Spleen (tissue), 7 donors: ENCODE results near the gene IZUMO2.

ENCODE experiments used
- POLR2AphosphoS5 ChIP-seq, 3 donors: sonication (generic); formaldehyde crosslinking; IDR thresholded peaks; one replicate each; pipeline ENCODE4 v1.5.1; 2017; ENCODE audit warnings: antibody characterized with exemption in 3 of 3
- TF ChIP-seq, protein P1 (sequence below), 11 experiments: fragments of 200-600 bp in 7 of 11; fragments of 450-650 bp in 4 of 11; sonication (generic) in 4 of 11; IDR thresholded peaks in 8 of 11; conservative IDR thresholded peaks in 3 of 11; 1 replicate in 7 of 11; 2 replicates in 4 of 11; pipeline versions ENCODE4 v1.4.0 to v1.8.0; 2016 to 2021; ENCODE audit warnings: antibody characterized with exemption in 11 of 11, inconsistent platforms in 4 of 11, mild to moderate bottlenecking in 1 of 11
- donor health status: DM: no; HTN: no; CAD: no; lungs with moderate emphysema.
- donor health status: DM: no; HTN: no; CAD: no.
- donor health status: DM: no; HTN: no; CAD: no.

DNA sequence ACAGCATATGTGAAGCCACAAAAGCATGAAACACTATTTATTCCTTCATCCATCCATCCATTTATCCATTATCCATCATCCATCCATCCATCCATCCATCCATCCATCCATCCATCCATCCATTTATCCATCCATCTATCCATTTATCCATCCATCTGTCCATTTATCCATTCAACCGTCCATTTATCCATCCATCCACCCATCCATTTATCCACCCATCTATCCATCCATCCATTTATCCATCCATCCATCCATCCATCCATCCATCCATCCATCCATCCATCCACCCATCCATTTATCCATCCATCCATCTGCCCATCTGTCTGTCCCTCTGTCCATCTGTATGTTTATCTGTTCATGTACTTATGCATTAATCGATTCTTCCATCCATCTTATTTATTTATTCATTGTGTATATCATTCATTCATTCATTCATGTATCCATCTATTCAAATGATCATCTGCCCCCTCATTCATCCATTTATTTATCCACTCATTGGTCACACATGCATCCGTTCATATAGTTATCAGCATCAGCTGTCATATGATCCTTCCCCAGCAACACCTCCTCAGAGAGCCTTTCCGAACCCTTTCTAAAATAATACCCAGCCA, 33.3 kb upstream of the IZUMO2 start:
- no peak for TF ChIP-seq POLR2AphosphoS5 (IDR thresholded peaks at IDR 0.05)
- TF ChIP-seq, protein P1, sequence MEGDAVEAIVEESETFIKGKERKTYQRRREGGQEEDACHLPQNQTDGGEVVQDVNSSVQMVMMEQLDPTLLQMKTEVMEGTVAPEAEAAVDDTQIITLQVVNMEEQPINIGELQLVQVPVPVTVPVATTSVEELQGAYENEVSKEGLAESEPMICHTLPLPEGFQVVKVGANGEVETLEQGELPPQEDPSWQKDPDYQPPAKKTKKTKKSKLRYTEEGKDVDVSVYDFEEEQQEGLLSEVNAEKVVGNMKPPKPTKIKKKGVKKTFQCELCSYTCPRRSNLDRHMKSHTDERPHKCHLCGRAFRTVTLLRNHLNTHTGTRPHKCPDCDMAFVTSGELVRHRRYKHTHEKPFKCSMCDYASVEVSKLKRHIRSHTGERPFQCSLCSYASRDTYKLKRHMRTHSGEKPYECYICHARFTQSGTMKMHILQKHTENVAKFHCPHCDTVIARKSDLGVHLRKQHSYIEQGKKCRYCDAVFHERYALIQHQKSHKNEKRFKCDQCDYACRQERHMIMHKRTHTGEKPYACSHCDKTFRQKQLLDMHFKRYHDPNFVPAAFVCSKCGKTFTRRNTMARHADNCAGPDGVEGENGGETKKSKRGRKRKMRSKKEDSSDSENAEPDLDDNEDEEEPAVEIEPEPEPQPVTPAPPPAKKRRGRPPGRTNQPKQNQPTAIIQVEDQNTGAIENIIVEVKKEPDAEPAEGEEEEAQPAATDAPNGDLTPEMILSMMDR (IDR thresholded peaks at IDR 0.05 in 8 of 11, conservative IDR thresholded peaks at IDR 0.05 in 3 of 11) = no peak
